ENCODE measurements around the gene ATXN7L3. TPM values are rescaled to one million over a fixed set of nuclear protein-coding genes. Genes with fewer than 3 reads are reported as not detected.
"Not testable (repeated sequence)": the region's sequence is repeated elsewhere in the genome, so short reads cannot be mapped to it uniquely, and the experiment has no call there.

The ATXN7L3 gene
- total RNA-seq, 4 donors from 2014 or later: 39.3 to 46.0 (median 40.6) TPM

DNA sequence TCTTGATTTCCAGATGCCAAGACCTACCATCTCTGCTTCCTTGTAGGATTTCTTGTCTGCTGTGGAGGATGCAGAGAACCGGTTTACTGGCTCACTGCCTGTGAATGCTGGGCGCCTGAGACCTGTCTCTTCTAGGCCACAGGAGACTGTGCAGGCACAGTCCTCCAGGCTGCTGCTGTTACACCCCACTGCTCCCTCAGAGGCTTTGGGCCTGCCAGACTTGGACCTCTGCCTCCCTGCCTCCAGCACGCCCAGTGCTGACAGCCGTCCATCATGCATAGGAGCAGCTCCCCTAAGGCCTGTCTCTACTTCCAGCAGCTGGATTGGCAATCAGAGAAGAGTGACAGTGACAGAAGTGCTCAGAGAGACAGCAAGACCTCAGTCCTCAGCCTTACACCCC, 51.9 kb downstream of the ATXN7L3 start:
- intact Hi-C loops (cut with DNase I; ENCODE audit: low total_unique reads): no loop called here
- no peaks in the 10 kb centered on the region for H3K9me3 ChIP-seq
- no peaks in the 10 kb centered on the region for H3K27me3 ChIP-seq
- no peaks in the 10 kb centered on the region for H3K36me3 ChIP-seq
- no peak for TF ChIP-seq POLR2A (IDR thresholded peaks at IDR 0.05)
- TF ChIP-seq, protein P1, sequence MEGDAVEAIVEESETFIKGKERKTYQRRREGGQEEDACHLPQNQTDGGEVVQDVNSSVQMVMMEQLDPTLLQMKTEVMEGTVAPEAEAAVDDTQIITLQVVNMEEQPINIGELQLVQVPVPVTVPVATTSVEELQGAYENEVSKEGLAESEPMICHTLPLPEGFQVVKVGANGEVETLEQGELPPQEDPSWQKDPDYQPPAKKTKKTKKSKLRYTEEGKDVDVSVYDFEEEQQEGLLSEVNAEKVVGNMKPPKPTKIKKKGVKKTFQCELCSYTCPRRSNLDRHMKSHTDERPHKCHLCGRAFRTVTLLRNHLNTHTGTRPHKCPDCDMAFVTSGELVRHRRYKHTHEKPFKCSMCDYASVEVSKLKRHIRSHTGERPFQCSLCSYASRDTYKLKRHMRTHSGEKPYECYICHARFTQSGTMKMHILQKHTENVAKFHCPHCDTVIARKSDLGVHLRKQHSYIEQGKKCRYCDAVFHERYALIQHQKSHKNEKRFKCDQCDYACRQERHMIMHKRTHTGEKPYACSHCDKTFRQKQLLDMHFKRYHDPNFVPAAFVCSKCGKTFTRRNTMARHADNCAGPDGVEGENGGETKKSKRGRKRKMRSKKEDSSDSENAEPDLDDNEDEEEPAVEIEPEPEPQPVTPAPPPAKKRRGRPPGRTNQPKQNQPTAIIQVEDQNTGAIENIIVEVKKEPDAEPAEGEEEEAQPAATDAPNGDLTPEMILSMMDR (IDR thresholded peaks at IDR 0.05 in 4 of 5, conservative IDR thresholded peaks at IDR 0.05 in 1 of 5): no peak
- H3K4me3 ChIP-seq: no peak overlapping the region
- in situ Hi-C loops (cut with MboI; ENCODE audit: low sequenced_read_pairs in 4 of 4): loop anchor here in 1 of 4 donors (10.0 kb wide), 1 partner anchor 177 kb away; the partner anchor contains the start of gene SLC25A39
- peaks cover 22 to 37% of the 10 kb centered on the region in 2 donors for H3K4me1 ChIP-seq
- H3K27ac ChIP-seq: peak overlapping the region in 3 of 4 donors; percentile 72 to 79 (median 77)
- no peak for ATAC-seq
- DNase-seq: no peak

DNA sequence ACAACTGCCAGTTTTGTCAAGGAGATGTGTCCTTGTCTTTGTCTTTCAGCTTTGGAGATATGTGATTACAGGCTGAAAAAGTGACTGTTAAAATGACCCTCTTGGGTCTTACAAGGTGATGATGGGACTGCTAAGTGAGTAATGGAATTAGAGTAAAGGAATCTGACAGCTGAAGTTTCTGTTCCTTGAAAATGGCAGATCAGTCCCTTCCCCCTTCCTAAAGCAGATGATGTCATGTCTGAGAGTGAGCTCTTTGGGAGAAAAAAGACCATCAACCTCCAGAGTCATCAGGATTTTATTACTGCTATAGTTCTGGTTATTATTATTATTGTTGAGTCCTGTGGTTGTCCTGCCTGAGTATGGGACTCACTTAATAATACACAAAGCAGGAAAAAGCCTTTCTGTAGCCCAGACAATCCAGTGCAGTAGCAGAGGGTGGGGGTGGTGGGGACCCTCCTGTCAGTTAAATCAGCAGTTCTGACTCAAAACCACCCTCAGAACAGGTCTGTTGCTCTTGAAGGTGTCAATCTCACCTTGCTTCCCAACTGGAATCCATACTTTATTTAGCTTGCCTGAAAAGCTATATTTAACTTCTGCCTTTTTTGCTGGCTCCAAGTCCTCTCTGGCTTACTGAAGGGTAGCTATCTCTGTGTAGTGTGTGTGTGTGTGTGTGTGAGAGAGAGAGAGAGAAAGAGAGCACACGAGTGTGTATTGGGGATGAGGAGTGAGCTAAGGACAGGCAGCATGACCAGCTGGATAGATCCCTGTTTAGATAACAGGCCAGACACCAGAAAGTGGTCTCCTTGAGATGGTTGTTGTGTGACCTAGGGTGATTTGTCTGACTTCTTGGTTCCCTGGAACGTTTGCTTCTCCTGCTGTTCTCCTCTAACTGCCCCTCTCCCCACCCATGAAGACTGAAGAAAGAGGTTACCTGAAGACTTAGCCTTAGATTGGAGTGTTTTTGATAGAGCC, 53.0 kb downstream of the ATXN7L3 start:
- Histone ChIP-seq H3K36me3 (no peaks in the 10 kb centered on the region), H3K27ac (peak overlapping the region; percentile 54 to 79 (median 74)), H3K4me3 (no peak overlapping the region), H3K4me1 (peaks cover 27 to 40% of the 10 kb centered on the region in 2 donors), H3K9me3 (no peaks in the 10 kb centered on the region), H3K27me3 (no peaks in the 10 kb centered on the region)
- intact Hi-C loops (cut with DNase I; ENCODE audit: low total_unique reads): no loop called here
- in situ Hi-C loops (cut with MboI; ENCODE audit: low sequenced_read_pairs in 4 of 4): loop anchor here in 1 of 4 donors (10.0 kb wide), 1 partner anchor 178 kb away; the partner anchor contains the start of gene SLC25A39
- no peak for DNase-seq
- ATAC-seq: peak in 1 of 2 donors; percentile 22
- TF ChIP-seq, protein P1 (IDR thresholded peaks at IDR 0.05 in 4 of 5, conservative IDR thresholded peaks at IDR 0.05 in 1 of 5): no peak
- TF ChIP-seq POLR2A (IDR thresholded peaks at IDR 0.05): no peak

DNA sequence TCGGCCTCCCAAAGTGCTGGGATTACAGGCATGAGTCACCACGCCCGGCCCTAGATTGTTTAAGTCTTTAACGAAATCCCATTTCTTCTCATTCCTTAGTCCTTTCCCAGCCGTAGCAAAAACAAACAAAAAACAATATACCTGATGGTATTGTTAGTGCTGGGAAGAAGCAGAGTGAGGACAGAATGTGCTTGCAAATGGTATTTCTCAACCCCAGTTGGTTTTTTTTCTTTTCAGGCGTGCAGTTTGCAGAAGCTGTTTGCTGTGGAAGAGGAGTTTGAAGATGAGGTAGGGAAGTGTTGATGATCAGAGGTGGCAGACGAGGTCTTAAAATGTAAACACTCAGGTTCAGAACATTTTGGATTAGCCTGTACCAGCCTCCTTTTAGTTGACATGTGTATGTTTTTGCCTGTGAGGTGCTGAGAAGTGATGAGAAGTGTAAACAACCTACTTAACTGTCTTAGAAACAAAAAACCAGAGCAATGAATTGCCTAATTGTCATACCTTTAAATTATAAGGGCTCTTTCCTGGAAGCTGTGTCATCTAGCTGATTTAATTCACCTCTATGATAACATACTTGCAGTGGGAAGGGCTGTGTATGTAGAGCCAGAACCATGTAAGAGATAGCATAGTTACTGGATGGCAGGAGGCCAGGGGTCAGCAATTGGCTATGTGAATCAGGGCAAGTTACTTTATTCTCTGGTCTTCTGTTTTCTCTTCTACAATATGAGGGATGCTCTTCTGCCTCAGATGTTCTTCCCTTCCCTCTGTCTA, 54.5 kb downstream of the ATXN7L3 start:
- in situ Hi-C loops (cut with MboI; ENCODE audit: low sequenced_read_pairs in 4 of 4) (loop anchor here in 1 of 4 donors (10.0 kb wide), 1 partner anchor 180 kb away; the partner anchor contains the start of gene SLC25A39), intact Hi-C loops (cut with DNase I; ENCODE audit: low total_unique reads) (no loop called here)
- ATAC-seq: peak; percentile 40 to 48
- TF ChIP-seq, protein P1 (IDR thresholded peaks at IDR 0.05 in 4 of 5, conservative IDR thresholded peaks at IDR 0.05 in 1 of 5): no peak
- no peak for TF ChIP-seq POLR2A (IDR thresholded peaks at IDR 0.05)
- DNase-seq: no peak
- Histone ChIP-seq H3K4me1 (peaks cover 30 to 40% of the 10 kb centered on the region in 2 donors), H3K4me3 (no peak overlapping the region), H3K36me3 (no peaks in the 10 kb centered on the region), H3K9me3 (no peaks in the 10 kb centered on the region), H3K27ac (peak overlapping the region; percentile 54 to 79 (median 74)), H3K27me3 (no peaks in the 10 kb centered on the region)

DNA sequence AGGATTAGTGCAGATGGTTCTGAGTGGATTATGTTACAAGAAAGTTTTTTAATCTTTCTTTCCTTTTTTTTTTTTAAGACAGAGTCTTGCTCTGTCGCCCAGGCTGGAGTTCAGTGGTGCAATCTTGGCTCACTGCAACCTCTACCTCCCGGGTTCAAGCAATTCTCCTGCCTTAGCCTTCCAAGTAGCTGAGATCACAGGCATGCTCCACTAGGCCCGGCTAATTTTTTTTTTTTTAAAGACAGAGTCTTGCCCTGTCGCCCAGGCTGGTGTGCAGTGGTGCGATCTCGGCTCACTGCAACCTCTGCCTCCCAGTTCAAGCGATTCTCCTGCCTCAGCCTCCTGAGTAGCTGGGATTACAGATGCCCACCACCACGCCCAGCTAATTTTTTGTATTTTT, 55.8 kb downstream of the ATXN7L3 start:
- not testable (repeated sequence) for ATAC-seq, H3K27me3 ChIP-seq, H3K4me3 ChIP-seq, H3K9me3 ChIP-seq, DNase-seq, H3K27ac ChIP-seq, H3K36me3 ChIP-seq
- intact Hi-C loops (cut with DNase I; ENCODE audit: low total_unique reads): loop anchor here (2.0 kb wide), 1 partner anchor 179 kb away; no protein-coding TSS in a partner anchor
- H3K4me1 ChIP-seq: peaks cover 30 to 40% of the 10 kb centered on the region in 2 donors
- in situ Hi-C loops (cut with MboI; ENCODE audit: low sequenced_read_pairs in 4 of 4): loop anchor here in 1 of 4 donors (10.0 kb wide), 1 partner anchor 181 kb away; the partner anchor contains the start of gene SLC25A39

Small RNAs within 50 kb of the gene (microRNA-seq; reads per million reads assigned to microRNA genes)
- gene MIR6782 (ENCODE audit: borderline replicate concordance in 2 of 2): 0 reads per million in 2 donors

Other genes starting within 250 kb of the ATXN7L3 start
- gene PYY, start 245.9 kb downstream of the ATXN7L3 start, total RNA-seq: not detected
- gene NAGS, start 195.3 kb downstream of the ATXN7L3 start, total RNA-seq: 1 to 10 TPM in 1 of 4 donors, under 1 TPM in 3; 0.13 to 1.2 (median 0.34) TPM
- 10 to 100 TPM; 28.8 to 38.3 (median 36.4) TPM for gene TMEM101, start 184.9 kb downstream of the ATXN7L3 start, total RNA-seq
- 10 to 100 TPM; 41.6 to 79.0 (median 56.5) TPM for gene LSM12, start 133.2 kb downstream of the ATXN7L3 start, total RNA-seq
- 10 to 100 TPM; 30.5 to 40.5 (median 36.4) TPM for gene G6PC3, start 129.1 kb downstream of the ATXN7L3 start, total RNA-seq
- 100 to 1,000 TPM in 2 of 4 donors, 10 to 100 TPM in 2; 36.5 to 301 (median 88.0) TPM for gene HDAC5, start 76.2 kb downstream of the ATXN7L3 start, total RNA-seq
- gene HROB, start 58.0 kb downstream of the ATXN7L3 start, total RNA-seq: 1 to 10 TPM in 3 of 4 donors, under 1 TPM in 1; 0.97 to 7.4 (median 1.9) TPM
- gene ASB16, start 29.2 kb downstream of the ATXN7L3 start, total RNA-seq: 100 to 1,000 TPM in 1 of 4 donors, 10 to 100 TPM in 3; 13.2 to 134 (median 34.2) TPM
- gene TMUB2, start 12.9 kb downstream of the ATXN7L3 start, total RNA-seq: 10 to 100 TPM; 25.6 to 34.7 (median 27.4) TPM
- gene UBTF, start 19.8 kb upstream of the ATXN7L3 start, total RNA-seq: 10 to 100 TPM; 36.2 to 64.3 (median 46.0) TPM
- gene SLC4A1, start 68.3 kb upstream of the ATXN7L3 start, total RNA-seq: under 1 TPM in 2 of 4 donors, not detected in 2; 0.11 to 0.20 TPM
- gene RUNDC3A, start 108.7 kb upstream of the ATXN7L3 start, total RNA-seq: not detected
- gene SLC25A39, start 124.9 kb upstream of the ATXN7L3 start, total RNA-seq: 10 to 100 TPM; 36.7 to 44.2 (median 38.4) TPM
- gene GRN, start 145.4 kb upstream of the ATXN7L3 start, total RNA-seq: 100 to 1,000 TPM in 2 of 4 donors, 10 to 100 TPM in 2; 64.2 to 111 (median 87.1) TPM
- gene FAM171A2, start 164.0 kb upstream of the ATXN7L3 start, total RNA-seq: under 1 TPM in 3 of 4 donors, not detected in 1; 0.10 to 0.47 (median 0.23) TPM
- gene ITGA2B, start 189.8 kb upstream of the ATXN7L3 start, total RNA-seq: under 1 TPM in 1 of 4 donors, not detected in 3; 0.33 TPM